Measurements from ENCODE around the gene LRRC4C.

- TF ChIP-seq, protein P1, sequence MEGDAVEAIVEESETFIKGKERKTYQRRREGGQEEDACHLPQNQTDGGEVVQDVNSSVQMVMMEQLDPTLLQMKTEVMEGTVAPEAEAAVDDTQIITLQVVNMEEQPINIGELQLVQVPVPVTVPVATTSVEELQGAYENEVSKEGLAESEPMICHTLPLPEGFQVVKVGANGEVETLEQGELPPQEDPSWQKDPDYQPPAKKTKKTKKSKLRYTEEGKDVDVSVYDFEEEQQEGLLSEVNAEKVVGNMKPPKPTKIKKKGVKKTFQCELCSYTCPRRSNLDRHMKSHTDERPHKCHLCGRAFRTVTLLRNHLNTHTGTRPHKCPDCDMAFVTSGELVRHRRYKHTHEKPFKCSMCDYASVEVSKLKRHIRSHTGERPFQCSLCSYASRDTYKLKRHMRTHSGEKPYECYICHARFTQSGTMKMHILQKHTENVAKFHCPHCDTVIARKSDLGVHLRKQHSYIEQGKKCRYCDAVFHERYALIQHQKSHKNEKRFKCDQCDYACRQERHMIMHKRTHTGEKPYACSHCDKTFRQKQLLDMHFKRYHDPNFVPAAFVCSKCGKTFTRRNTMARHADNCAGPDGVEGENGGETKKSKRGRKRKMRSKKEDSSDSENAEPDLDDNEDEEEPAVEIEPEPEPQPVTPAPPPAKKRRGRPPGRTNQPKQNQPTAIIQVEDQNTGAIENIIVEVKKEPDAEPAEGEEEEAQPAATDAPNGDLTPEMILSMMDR (IDR thresholded peaks at IDR 0.05), result no peak
- TF ChIP-seq POLR2A (IDR thresholded peaks at IDR 0.05) (no peak), POLR2AphosphoS5 (IDR thresholded peaks at IDR 0.05) (no peak)
Measured at GRCh38 chr11:41392596-41392995, 66.9 kb downstream of the LRRC4C start.
